ENCODE results near the gene WNT2B. TPM values are rescaled to one million over a fixed set of nuclear protein-coding genes. Genes with fewer than 3 reads are reported as not detected.

The WNT2B gene
- total and polyA plus RNA-seq, 2 donors (not counting 1 experiment from before 2014, with no cell fraction given), result 0.54 to 5.2 TPM

- 97% methylated on average over 9 of the region's 9 CpGs for WGBS (ENCODE audit: insufficient coverage)
- POLR2A ChIA-PET, result no interaction called here
- no peak for DNase-seq
- Histone ChIP-seq H3K4me1 (ENCODE audit: control insufficient read depth in 2 of 2, insufficient read depth in 2 of 2, low read length in 2 of 2) (no peaks in the 10 kb centered on the region), H3K9ac (ENCODE audit: low read length) (no peak overlapping the region), H3K79me2 (ENCODE audit: control insufficient read depth, insufficient read depth, low read length) (no peaks in the 10 kb centered on the region), H3K27me3 (replicated peaks in 1 of 4; ENCODE audit: control extremely low read depth in 1 of 4, control insufficient read depth in 3 of 4, insufficient read depth in 4 of 4, low read length in 3 of 4) (no peaks in the 10 kb centered on the region), H3K9me3 (ENCODE audit: control extremely low read depth in 1 of 3, control insufficient read depth in 2 of 3, insufficient read depth in 1 of 3, low read length in 2 of 3) (no peaks in the 10 kb centered on the region), H3K4me2 (replicated peaks; ENCODE audit: low read depth, low read length, poor library complexity, severe bottlenecking) (no peak overlapping the region), H3K4me3 (ENCODE audit: control extremely low read depth in 1 of 5, extremely low read depth in 1 of 5, insufficient read depth in 1 of 5, low read depth in 2 of 5, low read length in 4 of 5) (no peak overlapping the region), H2AFZ (ENCODE audit: insufficient read depth, low read depth, low read length, poor library complexity, severe bottlenecking) (no peak overlapping the region), H3K36me3 (replicated peaks in 1 of 2; ENCODE audit: control extremely low read depth in 1 of 2, control insufficient read depth in 1 of 2, extremely low read depth in 1 of 2, insufficient read depth in 2 of 2, low read length in 1 of 2) (peaks cover 0 to 12% of the 10 kb centered on the region in 2 experiments), H4K20me1 (ENCODE audit: control insufficient read depth, insufficient read depth, low read length, poor library complexity, severe bottlenecking) (no peaks in the 10 kb centered on the region), H3K27ac (ENCODE audit: low read length in 2 of 2) (no peak overlapping the region)
- no peaks in the 10 kb centered on the region for H3K4me1 Mint-ChIP-seq
- H3K4me3 Mint-ChIP-seq, result no peak overlapping the region
- H3K9me3 Mint-ChIP-seq (ENCODE audit: insufficient read depth), result no peaks in the 10 kb centered on the region
- ATAC-seq (ENCODE audit: low read depth), result no peak
- TF ChIP-seq CTCF (IDR thresholded peaks at IDR 0.05) (no peak), EZH2 (IDR thresholded peaks at IDR 0.05; ENCODE audit: borderline replicate concordance, insufficient read depth, low read depth, low read length, poor library complexity, severe bottlenecking) (no peak)
- intact Hi-C loops (cut with micrococcal nuclease), result no loop called here
- no peaks in the 10 kb centered on the region for H3K27me3 Mint-ChIP-seq
- CTCF ChIA-PET, result no interaction called here
- no peak overlapping the region for H3K27ac Mint-ChIP-seq
Observed at GRCh38 chr1:112542206-112542973, 33.6 kb downstream of the WNT2B start.

DNA sequence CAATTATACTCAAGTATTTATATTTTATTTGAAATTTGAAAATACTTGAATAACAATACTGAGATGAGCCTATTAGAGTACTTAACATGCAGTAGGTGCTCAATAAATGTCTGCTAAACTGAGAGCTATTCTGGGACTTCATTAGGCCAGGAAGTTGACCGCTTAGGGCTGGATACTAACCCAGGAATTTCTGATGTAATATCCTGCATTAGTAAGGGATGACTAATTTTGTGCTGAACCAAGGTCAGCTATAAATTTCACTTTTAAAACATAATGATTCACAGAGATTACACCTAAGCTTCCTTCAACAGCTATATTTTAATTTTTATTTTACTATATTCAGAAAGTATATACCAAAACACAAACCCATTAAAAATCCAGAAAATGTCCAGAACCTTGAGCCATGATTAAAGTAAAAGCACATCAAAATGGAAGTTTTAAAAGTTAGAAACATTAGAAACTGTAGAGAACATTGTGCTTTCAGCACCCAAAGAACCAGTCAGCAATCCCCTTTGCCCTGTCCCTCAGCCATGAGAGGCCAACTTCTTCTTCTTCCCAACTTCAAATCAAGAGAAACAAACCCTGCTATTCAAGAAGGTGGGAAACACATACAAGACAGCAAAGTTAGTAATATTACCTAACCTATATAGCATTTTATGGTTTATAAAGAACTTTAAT, 35.4 kb downstream of the WNT2B start:
- no CpG with 5 or more reads among the region's 1 CpG for WGBS (ENCODE audit: insufficient coverage)
- ChIA-PET POLR2A (interaction anchor here (0.6 to 0.8 kb wide), 2 partner anchors 64 to 155 kb away, joined by 3 read pairs; no protein-coding TSS in a partner anchor), CTCF (no interaction called here)
- Mint-ChIP-seq H3K27me3 (no peaks in the 10 kb centered on the region), H3K4me1 (no peaks in the 10 kb centered on the region), H3K9me3 (ENCODE audit: insufficient read depth) (no peaks in the 10 kb centered on the region), H3K27ac (no peak overlapping the region), H3K4me3 (no peak overlapping the region)
- no peak overlapping the region for H3K9ac ChIP-seq (ENCODE audit: low read length)
- no peak overlapping the region for H3K4me2 ChIP-seq (replicated peaks; ENCODE audit: low read depth, low read length, poor library complexity, severe bottlenecking)
- no peaks in the 10 kb centered on the region for H4K20me1 ChIP-seq (ENCODE audit: control insufficient read depth, insufficient read depth, low read length, poor library complexity, severe bottlenecking)
- TF ChIP-seq CTCF (IDR thresholded peaks at IDR 0.05), result no peak
- no peaks in the 10 kb centered on the region for H3K9me3 ChIP-seq (ENCODE audit: control extremely low read depth in 1 of 3, control insufficient read depth in 2 of 3, insufficient read depth in 1 of 3, low read length in 2 of 3)
- DNase-seq (no peak), ATAC-seq (ENCODE audit: low read depth) (no peak)
- peaks cover 0 to 2% of the 10 kb centered on the region in 2 experiments for H3K36me3 ChIP-seq (replicated peaks in 1 of 2; ENCODE audit: control extremely low read depth in 1 of 2, control insufficient read depth in 1 of 2, extremely low read depth in 1 of 2, insufficient read depth in 2 of 2, low read length in 1 of 2)
- H2AFZ ChIP-seq (ENCODE audit: insufficient read depth, low read depth, low read length, poor library complexity, severe bottlenecking), result no peak overlapping the region
- intact Hi-C loops (cut with micrococcal nuclease), result no loop called here
- no peak overlapping the region for H3K4me3 ChIP-seq (ENCODE audit: control extremely low read depth in 1 of 5, extremely low read depth in 1 of 5, insufficient read depth in 1 of 5, low read depth in 2 of 5, low read length in 4 of 5)
- H3K4me1 ChIP-seq (ENCODE audit: control insufficient read depth in 2 of 2, insufficient read depth in 2 of 2, low read length in 2 of 2), result no peaks in the 10 kb centered on the region
- H3K27me3 ChIP-seq (replicated peaks in 1 of 4; ENCODE audit: control extremely low read depth in 1 of 4, control insufficient read depth in 3 of 4, insufficient read depth in 4 of 4, low read length in 3 of 4), result no peaks in the 10 kb centered on the region
- H3K79me2 ChIP-seq (ENCODE audit: control insufficient read depth, insufficient read depth, low read length), result no peaks in the 10 kb centered on the region
- H3K27ac ChIP-seq (ENCODE audit: low read length in 2 of 2), result no peak overlapping the region
